GM12878 (cell line): ENCODE measurements around the gene IL18. TPM values are rescaled to one million over a fixed set of nuclear protein-coding genes. Genes with fewer than 3 reads are reported as not detected.

Source experiments
- ATAC-seq: fragments of 200-7000 bp; cut with Tn5 transposase; 3 replicates; pipeline ENCODE4 v1.9.1; 2020; ENCODE audit warnings: mild to moderate bottlenecking, moderate library complexity
- BruUV-seq: library from RNA; stranded (reverse); fragments of 400-500 nt; replicated peaks from 2 replicates; lab custom pipeline; 2021; lab: Mats Ljungman, UMichigan
- CTCF ChIA-PET: fragments of 300-600 bp; sonication (Branson Sonifier 250); formaldehyde crosslinking; extraction: SDS; loops from one replicate; lab custom pipeline; 2021; ENCODE audit warnings: inconsistent platforms; lab: Yijun Ruan, JAX
- POLR2A ChIA-PET: fragments of 350-600 bp; formaldehyde crosslinking; extraction: SDS; loops from one replicate; lab custom pipeline; 2021; ENCODE audit warnings: inconsistent platforms; lab: Charles Lee
- RAD21 ChIA-PET: fragments of 300-600 bp; sonication (Branson Sonifier 250); formaldehyde crosslinking; loops from one replicate; lab custom pipeline; 2023; ENCODE audit warnings: antibody characterized with exemption; ENCODE audit not compliant: unreplicated experiment; lab: Charles Lee
- SMC1A ChIA-PET: fragments of 300-600 bp; sonication (Branson Sonifier 250); formaldehyde crosslinking; loops from one replicate; lab custom pipeline; 2023; ENCODE audit not compliant: unreplicated experiment, uncharacterized antibody; lab: Charles Lee
- DNase-seq: peaks from one replicate; pipeline ENCODE4 v3.0.0-alpha.2; 2011; ENCODE audit warnings: low read depth, low spot score
- FAIRE-seq: peaks from 3 replicates; lab custom pipeline; 2011; peaks lifted over from hg19 to GRCh38; lab: Jason Lieb, UNC
- H2AFZ ChIP-seq: 2 replicates; pipeline ENCODE4 v1.6.0; 2011; ENCODE audit warnings: low read depth, low read length, control low read depth; ENCODE audit not compliant: control insufficient read depth
- H3K27ac ChIP-seq: 2 replicates; pipeline ENCODE4 v1.5.1; 2011; ENCODE audit warnings: control low read depth; ENCODE audit not compliant: control insufficient read depth, insufficient read depth
- H3K27me3 ChIP-seq, 2 experiments: replicated peaks in 1 of 2; 2 replicates each; pipeline versions ENCODE4 v1.6.0 to v1.6.1; 2011; ENCODE audit warnings: low read length in 1 of 2; ENCODE audit not compliant: control insufficient read depth in 2 of 2, insufficient read depth in 2 of 2
- H3K36me3 ChIP-seq, 2 experiments: 2 replicates each; pipeline ENCODE4 v1.5.1; 2011; ENCODE audit warnings: low read length in 1 of 2; ENCODE audit not compliant: control insufficient read depth in 2 of 2, insufficient read depth in 2 of 2
- H3K4me1 ChIP-seq: 2 replicates; pipeline ENCODE4 v1.6.1; 2011; ENCODE audit warnings: mild to moderate bottlenecking, low read length, moderate library complexity, mixed read lengths; ENCODE audit not compliant: control insufficient read depth, insufficient read depth
- H3K4me2 ChIP-seq: 2 replicates; pipeline ENCODE4 v1.6.0; 2011; ENCODE audit warnings: control low read depth; ENCODE audit not compliant: control insufficient read depth, insufficient read depth
- H3K4me3 ChIP-seq: fragments of 200-600 bp; sonication (generic); 2 replicates; pipeline ENCODE4 v1.5.1; 2016
- H3K79me2 ChIP-seq: 2 replicates; pipeline ENCODE4 v1.6.0; 2011; ENCODE audit warnings: low read length; ENCODE audit not compliant: control insufficient read depth, insufficient read depth
- H3K9ac ChIP-seq: 2 replicates; pipeline ENCODE4 v1.8.0; 2011; ENCODE audit warnings: low read length, control low read depth, mixed read lengths; ENCODE audit not compliant: control insufficient read depth, insufficient read depth
- H3K9me3 ChIP-seq: replicated peaks from 3 replicates; pipeline ENCODE4 v1.5.1; 2011; ENCODE audit warnings: mild to moderate bottlenecking, low read length; ENCODE audit not compliant: control insufficient read depth, insufficient read depth
- H4K20me1 ChIP-seq: 2 replicates; pipeline ENCODE4 v1.6.0; 2011; ENCODE audit not compliant: control insufficient read depth, insufficient read depth
- FOS ChIP-seq: IDR thresholded peaks from 3 replicates; pipeline ENCODE4 v1.6.1; 2011; ENCODE audit warnings: borderline replicate concordance; ENCODE audit not compliant: insufficient read length; ENCODE audit errors: extremely low read depth
- IRF4 ChIP-seq: IDR thresholded peaks from 2 replicates; pipeline ENCODE4 v1.6.1; 2011; ENCODE audit warnings: low read depth, low read length
- PBX3 ChIP-seq: IDR thresholded peaks from 2 replicates; pipeline ENCODE4 v1.6.1; 2011; ENCODE audit warnings: mild to moderate bottlenecking, low read depth, low read length, moderate library complexity; ENCODE audit not compliant: insufficient replicate concordance
- SREBF2 ChIP-seq: IDR thresholded peaks from 2 replicates; pipeline ENCODE4 v1.6.1; 2012; ENCODE audit warnings: mild to moderate bottlenecking, low read length
- ZNF24 ChIP-seq: fragments of 450-650 bp; IDR thresholded peaks from 2 replicates; pipeline ENCODE4 v1.6.1; 2017; ENCODE audit warnings: antibody characterized with exemption, mild to moderate bottlenecking
- ZNF687 ChIP-seq: fragments of 450-650 bp; IDR thresholded peaks from 2 replicates; pipeline ENCODE4 v1.6.1; 2017; ENCODE audit warnings: mild to moderate bottlenecking, moderate library complexity
- WGBS: methylation state at CpG from one replicate; pipeline ENCODE4 v1.1.6; 2016; ENCODE audit warnings: low lambda C conversion rate; ENCODE audit not compliant: insufficient replicate concordance, insufficient coverage; ENCODE audit errors: missing lambda C conversion rate; 5-methylcytosine and 5-hydroxymethylcytosine counted together
- in situ Hi-C: fragments of 300-500 bp; cut with MboI; formaldehyde crosslinking; loops from 9 replicates; pipeline ENCODE4 v1.14.3; 2018; ENCODE audit warnings: mixed read lengths
- intact Hi-C: fragments of 100-400 bp; cut with micrococcal nuclease; formaldehyde crosslinking; loops from one replicate; pipeline ENCODE4 v1.14.2; 2022; ENCODE audit not compliant: unreplicated experiment
- polyA plus RNA-seq, 11 experiments: library from polyadenylated mRNA; depleted of rRNA in 4 of 11; unstranded in 6 of 11; stranded (reverse) in 5 of 11; fragments of >200 nt; fragmentation: Nextera tagmentation in 4 of 11; fragmentation: Illumina TruSeq in 1 of 11; extraction: Ambion mirVana in 4 of 11; extraction: Trizol in 1 of 11; gene quantifications; 1 replicate in 1 of 11; 2 replicates in 10 of 11; pipeline versions ENCODE4 v1.2.1 to v1.2.3, GENCODE V29; 2011 to 2016; ENCODE audit warnings: inconsistent platforms in 2 of 11, missing spikeins in 2 of 11, low read depth in 1 of 11
- total RNA-seq, 4 experiments: library from RNA; depleted of rRNA in 3 of 4; stranded (reverse); fragments of >200 nt in 3 of 4; fragmentation: Illumina TruSeq in 1 of 4; extraction: Trizol in 1 of 4; gene quantifications; 2 replicates each; pipeline versions ENCODE4 v1.2.1 to v1.2.3, GENCODE V29; 2013 to 2021

IL18 gene
- total and polyA plus RNA-seq, 10 of the 15 experiments (the other 5 are each of a cell fraction or from before 2014, with no cell fraction given), result 0.12 to 0.42 (median 0.24) TPM

GRCh38 chr11:112150517-112150916, 13.4 kb downstream of the IL18 start:
- Histone ChIP-seq H3K9ac (no peak overlapping the region), H4K20me1 (no peaks in the 10 kb centered on the region), H3K4me1 (no peaks in the 10 kb centered on the region), H3K79me2 (no peaks in the 10 kb centered on the region), H3K9me3 (no peaks in the 10 kb centered on the region), H2AFZ (no peak overlapping the region), H3K36me3 (no peaks in the 10 kb centered on the region), H3K4me3 (no peak overlapping the region), H3K27me3 (no peaks in the 10 kb centered on the region), H3K4me2 (no peak overlapping the region), H3K27ac (no peak overlapping the region)
- in situ Hi-C loops, result no loop called here
- FAIRE-seq (no peak), ATAC-seq (no peak), DNase-seq (no peak)
- 66% methylated on average over 5 of the region's 5 CpGs for WGBS
- BruUV-seq, result no TSS peak
- ChIA-PET RAD21 (no interaction called here), POLR2A (no interaction called here), SMC1A (no interaction called here), CTCF (no interaction called here)
- no peak for TF ChIP-seq ZNF687
- TF ChIP-seq PBX3, result no peak
- TF ChIP-seq SREBF2, result no peak
- no peak for TF ChIP-seq ZNF24
- no peak for TF ChIP-seq IRF4
- no peak for TF ChIP-seq FOS
- intact Hi-C loops, result no loop called here
